Subcutaneous adipose tissue (tissue), 4 donors: ENCODE data around the gene ATF3. TPM values are rescaled to one million over a fixed set of nuclear protein-coding genes. Genes with fewer than 3 reads are reported as not detected.

ENCODE experiments used
- total RNA-seq, 4 donors: library from RNA; depleted of rRNA; stranded (reverse); fragments of >200 nt; gene quantifications; one replicate each; pipeline ENCODE4 v1.1.0, GENCODE V29; 2016
- TF ChIP-seq, protein P1 (sequence below): fragments of 450-650 bp; IDR thresholded peaks from one replicate; pipeline ENCODE4 v1.5.1; 2016; ENCODE audit warnings: low read depth, mild to moderate bottlenecking, control low read depth, antibody characterized with exemption, moderate library complexity

Gene ATF3
- total RNA-seq, 4 donors from 2014 or later = 3.2 to 67.1 (median 20.7) TPM

DNA sequence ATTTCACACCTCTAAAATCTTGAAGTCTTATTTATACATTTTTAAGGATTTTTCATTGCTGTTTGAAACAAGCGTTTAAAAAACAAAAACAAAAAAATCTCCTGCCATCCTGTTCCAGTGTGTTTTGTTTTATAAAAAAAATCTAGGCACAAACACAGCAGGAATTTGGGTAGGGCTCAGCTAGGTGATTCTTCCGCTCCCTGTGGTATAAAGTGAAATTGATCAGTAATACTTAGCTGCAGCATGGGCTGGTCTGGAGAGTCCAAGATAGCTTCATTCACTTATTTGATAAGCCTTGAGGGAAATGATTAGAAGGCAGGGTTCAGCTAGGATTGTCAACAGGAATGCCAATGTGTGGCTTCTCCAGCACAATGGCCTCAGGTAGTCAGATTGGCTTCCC, 25.7 kb downstream of the ATF3 start:
- TF ChIP-seq, protein P1, sequence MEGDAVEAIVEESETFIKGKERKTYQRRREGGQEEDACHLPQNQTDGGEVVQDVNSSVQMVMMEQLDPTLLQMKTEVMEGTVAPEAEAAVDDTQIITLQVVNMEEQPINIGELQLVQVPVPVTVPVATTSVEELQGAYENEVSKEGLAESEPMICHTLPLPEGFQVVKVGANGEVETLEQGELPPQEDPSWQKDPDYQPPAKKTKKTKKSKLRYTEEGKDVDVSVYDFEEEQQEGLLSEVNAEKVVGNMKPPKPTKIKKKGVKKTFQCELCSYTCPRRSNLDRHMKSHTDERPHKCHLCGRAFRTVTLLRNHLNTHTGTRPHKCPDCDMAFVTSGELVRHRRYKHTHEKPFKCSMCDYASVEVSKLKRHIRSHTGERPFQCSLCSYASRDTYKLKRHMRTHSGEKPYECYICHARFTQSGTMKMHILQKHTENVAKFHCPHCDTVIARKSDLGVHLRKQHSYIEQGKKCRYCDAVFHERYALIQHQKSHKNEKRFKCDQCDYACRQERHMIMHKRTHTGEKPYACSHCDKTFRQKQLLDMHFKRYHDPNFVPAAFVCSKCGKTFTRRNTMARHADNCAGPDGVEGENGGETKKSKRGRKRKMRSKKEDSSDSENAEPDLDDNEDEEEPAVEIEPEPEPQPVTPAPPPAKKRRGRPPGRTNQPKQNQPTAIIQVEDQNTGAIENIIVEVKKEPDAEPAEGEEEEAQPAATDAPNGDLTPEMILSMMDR = no peak

- TF ChIP-seq, protein P1 = no peak
Observed at GRCh38 chr1:212635141-212635631, 26.6 kb downstream of the ATF3 start.

- TF ChIP-seq, protein P1 = no peak
Observed at GRCh38 chr1:212637902-212638301, 29.3 kb downstream of the ATF3 start.

- TF ChIP-seq, protein P1 = no peak
Observed at GRCh38 chr1:212638492-212639151, 30.1 kb downstream of the ATF3 start.

GRCh38 chr1:212640223-212640878, 31.8 kb downstream of the ATF3 start:
- TF ChIP-seq, protein P1 = no peak

GRCh38 chr1:212641956-212642355, 33.4 kb downstream of the ATF3 start:
- TF ChIP-seq, protein P1 = no peak

GRCh38 chr1:212643877-212644276, 35.3 kb downstream of the ATF3 start:
- TF ChIP-seq, protein P1 = no peak
